H9 (cell line): Measurements from ENCODE around the gene RAB3IL1. TPM values are rescaled to one million over a fixed set of nuclear protein-coding genes. Genes with fewer than 3 reads are reported as not detected.

Source experiments
- DNase-seq: peaks from one replicate; pipeline ENCODE4 v3.0.0-alpha.2; 2017
- H2AFZ ChIP-seq: one replicate; pipeline ENCODE4 v1.6.1; 2013; ENCODE audit warnings: mild to moderate bottlenecking, low read length, control low read depth, moderate library complexity
- H2AK5ac ChIP-seq: 2 replicates; pipeline ENCODE4 v1.6.1; 2013; ENCODE audit warnings: low read length, control low read depth, mixed read lengths; ENCODE audit not compliant: insufficient read length
- H2BK120ac ChIP-seq: one replicate; pipeline ENCODE4 v1.6.1; 2013; ENCODE audit warnings: low read depth, mild to moderate bottlenecking, low read length, control low read depth, inconsistent platforms; ENCODE audit not compliant: poor library complexity, severe bottlenecking
- H2BK12ac ChIP-seq: 2 replicates; pipeline ENCODE4 v1.6.1; 2013; ENCODE audit warnings: low read length, control low read depth, mixed read lengths, low read depth; ENCODE audit not compliant: insufficient read length
- H2BK15ac ChIP-seq: 2 replicates; pipeline ENCODE4 v1.6.1; 2013; ENCODE audit warnings: low read depth, low read length, control low read depth
- H2BK20ac ChIP-seq: one replicate; pipeline ENCODE4 v1.6.1; 2013; ENCODE audit warnings: low read depth, mild to moderate bottlenecking, low read length, control low read depth, inconsistent platforms; ENCODE audit not compliant: poor library complexity, severe bottlenecking
- H2BK5ac ChIP-seq: 2 replicates; pipeline ENCODE4 v1.6.1; 2013; ENCODE audit warnings: low read length, control low read depth, mixed read lengths; ENCODE audit not compliant: insufficient read length
- H3K14ac ChIP-seq: 2 replicates; pipeline ENCODE4 v1.6.1; 2013; ENCODE audit warnings: low read length, control low read depth; ENCODE audit not compliant: insufficient read depth
- H3K18ac ChIP-seq: 2 replicates; pipeline ENCODE4 v1.6.1; 2013; ENCODE audit warnings: low read depth, mild to moderate bottlenecking, mixed read lengths, low read length, control low read depth; ENCODE audit not compliant: insufficient read length
- H3K23ac ChIP-seq: 2 replicates; pipeline ENCODE4 v1.6.1; 2013; ENCODE audit warnings: low read length, control low read depth, mixed read lengths, low read depth; ENCODE audit not compliant: insufficient read length
- H3K23me2 ChIP-seq: 2 replicates; pipeline ENCODE4 v1.6.1; 2013; ENCODE audit warnings: low read depth, mild to moderate bottlenecking, mixed read lengths, low read length, control low read depth; ENCODE audit not compliant: insufficient read length, poor library complexity, severe bottlenecking
- H3K27ac ChIP-seq: 2 replicates; pipeline ENCODE4 v1.5.1; 2013; ENCODE audit warnings: low read length, control low read depth, mixed read lengths, low read depth; ENCODE audit not compliant: insufficient read length
- H3K27me3 ChIP-seq: 2 replicates; pipeline ENCODE4 v1.6.1; 2013; ENCODE audit warnings: low read length, control low read depth, inconsistent platforms; ENCODE audit not compliant: insufficient read depth
- H3K4ac ChIP-seq: 2 replicates; pipeline ENCODE4 v1.6.1; 2013; ENCODE audit warnings: low read depth, mild to moderate bottlenecking, control low read depth, inconsistent platforms, low read length, moderate library complexity
- H3K4me1 ChIP-seq: 2 replicates; pipeline ENCODE4 v1.6.1; 2013; ENCODE audit warnings: low read length, control low read depth, inconsistent platforms; ENCODE audit not compliant: insufficient read depth
- H3K4me2 ChIP-seq: 2 replicates; pipeline ENCODE4 v1.6.1; 2013; ENCODE audit warnings: low read length, control low read depth, mixed read lengths; ENCODE audit not compliant: insufficient read length, insufficient read depth
- H3K56ac ChIP-seq: 2 replicates; pipeline ENCODE4 v1.6.1; 2013; ENCODE audit warnings: low read depth, mild to moderate bottlenecking, mixed read lengths, low read length, control low read depth; ENCODE audit not compliant: insufficient read length
- H3K79me1 ChIP-seq: 2 replicates; pipeline ENCODE4 v1.6.1; 2013; ENCODE audit warnings: low read depth, mild to moderate bottlenecking, moderate library complexity, low read length, control low read depth, inconsistent platforms; ENCODE audit not compliant: insufficient read depth, poor library complexity, severe bottlenecking
- H3K79me2 ChIP-seq: 2 replicates; pipeline ENCODE4 v1.6.1; 2013; ENCODE audit warnings: low read length, control low read depth, inconsistent platforms; ENCODE audit not compliant: insufficient read depth
- H3K9ac ChIP-seq: 2 replicates; pipeline ENCODE4 v1.6.1; 2013; ENCODE audit warnings: low read length, control low read depth, mixed read lengths; ENCODE audit not compliant: insufficient read length; ENCODE audit errors: extremely low read depth
- H3K9me3 ChIP-seq: one replicate; pipeline ENCODE4 v1.6.1; 2013; ENCODE audit warnings: low read depth, low read length, inconsistent platforms; ENCODE audit not compliant: control insufficient read depth
- H3T11ph ChIP-seq: one replicate; pipeline ENCODE4 v1.6.1; 2013; ENCODE audit warnings: mild to moderate bottlenecking, low read length, control low read depth, inconsistent platforms
- H4K20me1 ChIP-seq: one replicate; pipeline ENCODE4 v1.6.1; 2013; ENCODE audit not compliant: control insufficient read depth, insufficient read length, insufficient read depth
- H4K5ac ChIP-seq: 2 replicates; pipeline ENCODE4 v1.6.1; 2013; ENCODE audit warnings: low read depth, mild to moderate bottlenecking, mixed read lengths, low read length, control low read depth; ENCODE audit not compliant: insufficient read length
- H4K8ac ChIP-seq: replicated peaks from 2 replicates; pipeline ENCODE4 v1.6.1; 2013; ENCODE audit warnings: low read length, control low read depth, mixed read lengths, low read depth; ENCODE audit not compliant: insufficient read length
- H4K91ac ChIP-seq: 2 replicates; pipeline ENCODE4 v1.6.1; 2013; ENCODE audit warnings: low read depth, mild to moderate bottlenecking, moderate library complexity, mixed read lengths, low read length, control low read depth; ENCODE audit not compliant: insufficient read length
- H3K27ac Mint-ChIP-seq, 3 experiments: 2 replicates in 2 of 3; 3 replicates in 1 of 3; pipeline ENCODE4 v1.8.0; 2020 to 2021; ENCODE audit warnings: mixed read lengths in 3 of 3, mild to moderate bottlenecking in 1 of 3, moderate library complexity in 1 of 3
- H3K27me3 Mint-ChIP-seq: 2 replicates; pipeline ENCODE4 v1.8.0; 2021; ENCODE audit warnings: low read depth, mild to moderate bottlenecking, moderate library complexity, mixed read lengths
- H3K36me3 Mint-ChIP-seq, 3 experiments: 2 replicates in 2 of 3; 3 replicates in 1 of 3; pipeline ENCODE4 v1.8.0; 2020 to 2021; ENCODE audit warnings: low read depth in 3 of 3, mixed read lengths in 3 of 3; ENCODE audit not compliant: insufficient read depth in 1 of 3
- H3K4me1 Mint-ChIP-seq, 2 experiments: 2 replicates each; pipeline ENCODE4 v1.8.0; 2020; ENCODE audit warnings: mixed read lengths in 2 of 2
- H3K4me3 Mint-ChIP-seq, 2 experiments: 2 replicates in 1 of 2; 3 replicates in 1 of 2; pipeline ENCODE4 v1.8.0; 2020 to 2021; ENCODE audit warnings: mild to moderate bottlenecking in 2 of 2, mixed read lengths in 2 of 2, moderate library complexity in 1 of 2
- H3K9me3 Mint-ChIP-seq, 2 experiments: 2 replicates in 1 of 2; 3 replicates in 1 of 2; pipeline ENCODE4 v1.8.0; 2020; ENCODE audit warnings: mild to moderate bottlenecking in 2 of 2, mixed read lengths in 2 of 2, moderate library complexity in 1 of 2
- CTCF ChIP-seq: fragments of 200-600 bp; sonication (generic); conservative IDR thresholded peaks from 3 replicates; pipeline ENCODE4 v1.8.0; 2021; ENCODE audit warnings: antibody characterized with exemption, mild to moderate bottlenecking
- WGBS: extraction: QIAGEN DNeasy Blood & Tissue Kit; methylation state at CpG from one replicate; pipeline ENCODE4 v1.1.7; 2013; ENCODE audit warnings: missing lambda C conversion rate, low lambda C conversion rate, mixed read lengths; ENCODE audit not compliant: insufficient read length; ENCODE audit errors: extremely low coverage; 5-methylcytosine and 5-hydroxymethylcytosine counted together
- total RNA-seq: library from RNA; stranded (reverse); gene quantifications from 2 replicates; pipeline ENCODE4 v1.2.1, GENCODE V29; 2021

RAB3IL1 gene
- total RNA-seq, 1 experiment from 2014 or later: 2.4 TPM

GRCh38 chr11:61887839-61888494, 29.4 kb downstream of the RAB3IL1 start:
- no peak overlapping the region for H3K18ac ChIP-seq
- H2BK15ac ChIP-seq: no peak overlapping the region
- peaks cover 0 to 6% (median 2%) of the 10 kb centered on the region in 3 experiments; a peak in 4 of 7 replicates for H3K36me3 Mint-ChIP-seq
- H3K27ac Mint-ChIP-seq: no peak overlapping the region
- no peak overlapping the region for H2AFZ ChIP-seq
- no peak overlapping the region for H3K23ac ChIP-seq
- H3K27ac ChIP-seq: no peak overlapping the region
- H2BK120ac ChIP-seq: no peak overlapping the region
- no peak overlapping the region for H2BK20ac ChIP-seq
- H3K14ac ChIP-seq: no peak overlapping the region
- H3K9me3 Mint-ChIP-seq: peaks cover 0 to 5% of the 10 kb centered on the region in 2 experiments; a peak in 2 of 5 replicates
- H4K5ac ChIP-seq: no peak overlapping the region
- H3K23me2 ChIP-seq: peaks cover 9% of the 10 kb centered on the region
- no peak overlapping the region for H4K91ac ChIP-seq
- H3K4me3 Mint-ChIP-seq: no peak overlapping the region
- H3K9me3 ChIP-seq: no peaks in the 10 kb centered on the region
- H3K4me1 Mint-ChIP-seq: peaks cover 6 to 23% of the 10 kb centered on the region in 2 experiments; a peak in 3 of 4 replicates
- no peak overlapping the region for H3K9ac ChIP-seq
- no peaks in the 10 kb centered on the region for H4K20me1 ChIP-seq
- TF ChIP-seq CTCF: no peak
- H2BK5ac ChIP-seq: no peak overlapping the region
- no peaks in the 10 kb centered on the region for H3K4me1 ChIP-seq
- 0 out of 2 replicates have a peak, but pooled peaks cover 2% of the 10 kb centered on the region for H3K79me2 ChIP-seq
- no peak overlapping the region for H3K4me2 ChIP-seq
- H3K56ac ChIP-seq: no peak overlapping the region
- no peaks in the 10 kb centered on the region for H3K27me3 ChIP-seq
- H3K4ac ChIP-seq: no peak overlapping the region
- peaks cover 2% of the 10 kb centered on the region; the same call in 1 of the 2 replicates for H3K27me3 Mint-ChIP-seq
- no CpG with 5 or more reads among the region's 7 CpGs for WGBS
- H2AK5ac ChIP-seq: no peak overlapping the region
- no peak overlapping the region for H3T11ph ChIP-seq
- DNase-seq: no peak
- no peak overlapping the region for H2BK12ac ChIP-seq
- no peaks in the 10 kb centered on the region for H3K79me1 ChIP-seq
- H4K8ac ChIP-seq: no peak overlapping the region
